HEK293 (cell line): Measurements from ENCODE around the gene RCL1.

ENCODE experiments used
- CTCF ChIA-PET: fragments of 350-600 bp; formaldehyde crosslinking; extraction: SDS; loops from one replicate; lab custom pipeline; 2021; ENCODE audit warnings: antibody characterized with exemption; lab: Yijun Ruan, JAX
- POLR2A ChIA-PET: fragments of 300-600 bp; formaldehyde crosslinking; extraction: SDS; loops from one replicate; lab custom pipeline; 2020; ENCODE audit warnings: antibody characterized with exemption, inconsistent platforms; lab: Yijun Ruan, JAX
- H3K27ac ChIP-seq: fragments of 200-500 bp; sonication (Bioruptor generic); 2 replicates; pipeline ENCODE4 v1.5.1; 2014; ENCODE audit warnings: low read depth, low read length, control low read depth, inconsistent platforms; ENCODE audit errors: extremely low read depth
- H3K36me3 ChIP-seq, 2 experiments: fragments of 200-500 bp in 1 of 2; sonication (Bioruptor generic) in 1 of 2; 1 replicate in 1 of 2; 2 replicates in 1 of 2; pipeline ENCODE4 v1.5.1; 2014 to 2017; ENCODE audit warnings: inconsistent platforms in 2 of 2, low read length in 2 of 2; ENCODE audit not compliant: control insufficient read depth in 2 of 2, insufficient read depth in 1 of 2
- H3K4me1 ChIP-seq: fragments of 200-500 bp; sonication (Bioruptor generic); 2 replicates; pipeline ENCODE4 v1.5.1; 2014; ENCODE audit warnings: mild to moderate bottlenecking, low read length, inconsistent platforms; ENCODE audit not compliant: control insufficient read depth, insufficient read depth
- H3K4me3 ChIP-seq: 2 replicates; pipeline ENCODE4 v1.5.1; 2011; ENCODE audit warnings: low read depth, mild to moderate bottlenecking, control low read depth, low read length, moderate library complexity
- H3K9me3 ChIP-seq: fragments of 200-500 bp; sonication (Bioruptor generic); 2 replicates; pipeline ENCODE4 v1.5.1; 2014; ENCODE audit warnings: low read depth, low read length, inconsistent platforms; ENCODE audit not compliant: control insufficient read depth, insufficient read depth
- KLF8 ChIP-seq: fragments of 450-650 bp; formaldehyde crosslinking; IDR thresholded peaks from 2 replicates; pipeline ENCODE4 v1.5.1; 2016; ENCODE audit warnings: missing biosample characterization, missing genetic modification characterization
- OSR2 ChIP-seq: fragments of 450-650 bp; formaldehyde crosslinking; IDR thresholded peaks from 2 replicates; pipeline ENCODE4 v1.5.1; 2016; ENCODE audit warnings: missing biosample characterization, missing genetic modification characterization
- SCRT2 ChIP-seq: fragments of 450-650 bp; formaldehyde crosslinking; IDR thresholded peaks from 2 replicates; pipeline ENCODE4 v1.5.1; 2016; ENCODE audit warnings: missing biosample characterization, missing genetic modification characterization
- WT1 ChIP-seq: fragments of 450-650 bp; formaldehyde crosslinking; IDR thresholded peaks from 2 replicates; pipeline ENCODE4 v1.5.1; 2016; ENCODE audit warnings: missing biosample characterization, missing genetic modification characterization
- YY1 ChIP-seq: fragments of 450-650 bp; formaldehyde crosslinking; IDR thresholded peaks from 2 replicates; pipeline ENCODE4 v1.5.1; 2018; ENCODE audit warnings: missing biosample characterization, missing genetic modification characterization
- ZBTB48 ChIP-seq: fragments of 450-650 bp; formaldehyde crosslinking; IDR thresholded peaks from 2 replicates; pipeline ENCODE4 v1.5.1; 2016; ENCODE audit warnings: missing biosample characterization, missing genetic modification characterization
- ZEB2 ChIP-seq: fragments of 450-650 bp; formaldehyde crosslinking; IDR thresholded peaks from 2 replicates; pipeline ENCODE4 v1.5.1; 2016; ENCODE audit warnings: missing biosample characterization, missing genetic modification characterization
- ZNF112 ChIP-seq: fragments of 450-650 bp; formaldehyde crosslinking; IDR thresholded peaks from 2 replicates; pipeline ENCODE4 v1.5.0; 2017; ENCODE audit warnings: missing biosample characterization, missing genetic modification characterization
- ZNF138 ChIP-seq: fragments of 450-650 bp; formaldehyde crosslinking; IDR thresholded peaks from 2 replicates; pipeline ENCODE4 v1.5.1; 2016; ENCODE audit warnings: missing biosample characterization, missing genetic modification characterization, borderline replicate concordance
- ZNF157 ChIP-seq: fragments of 450-650 bp; formaldehyde crosslinking; IDR thresholded peaks from 2 replicates; pipeline ENCODE4 v1.5.1; 2016; ENCODE audit warnings: missing biosample characterization, missing genetic modification characterization
- ZNF19 ChIP-seq: fragments of 450-650 bp; formaldehyde crosslinking; IDR thresholded peaks from 2 replicates; pipeline ENCODE4; 2016; ENCODE audit warnings: missing biosample characterization, missing genetic modification characterization, low read depth
- ZNF239 ChIP-seq: fragments of 450-650 bp; formaldehyde crosslinking; IDR thresholded peaks from 2 replicates; pipeline ENCODE4 v1.5.1; 2016; ENCODE audit warnings: missing biosample characterization, missing genetic modification characterization
- ZNF24 ChIP-seq: fragments of 450-650 bp; formaldehyde crosslinking; IDR thresholded peaks from 2 replicates; pipeline ENCODE4 v1.5.1; 2016; ENCODE audit warnings: missing biosample characterization, missing genetic modification characterization
- ZNF394 ChIP-seq: fragments of 450-650 bp; formaldehyde crosslinking; IDR thresholded peaks from 2 replicates; pipeline ENCODE4 v1.5.1; 2016; ENCODE audit warnings: missing biosample characterization, missing genetic modification characterization, mild to moderate bottlenecking, moderate library complexity, borderline replicate concordance
- ZNF404 ChIP-seq: fragments of 450-650 bp; formaldehyde crosslinking; IDR thresholded peaks from 2 replicates; pipeline ENCODE4 v1.5.1; 2017; ENCODE audit warnings: missing biosample characterization, missing genetic modification characterization
- ZNF426 ChIP-seq: fragments of 450-650 bp; formaldehyde crosslinking; IDR thresholded peaks from 2 replicates; pipeline ENCODE4 v1.5.1; 2017; ENCODE audit warnings: missing biosample characterization, missing genetic modification characterization, mild to moderate bottlenecking, inconsistent platforms, moderate library complexity
- ZNF433 ChIP-seq: fragments of 450-650 bp; formaldehyde crosslinking; IDR thresholded peaks from 2 replicates; pipeline ENCODE4 v1.5.1; 2016; ENCODE audit warnings: missing biosample characterization, missing genetic modification characterization, low read depth
- ZNF624 ChIP-seq: fragments of 450-650 bp; formaldehyde crosslinking; IDR thresholded peaks from 2 replicates; pipeline ENCODE4 v1.5.1; 2017; ENCODE audit warnings: missing biosample characterization, missing genetic modification characterization
- ZNF660 ChIP-seq: fragments of 450-650 bp; IDR thresholded peaks from 2 replicates; pipeline ENCODE4 v1.5.1; 2018; ENCODE audit warnings: missing biosample characterization, mild to moderate bottlenecking, missing genetic modification characterization
- ZNF701 ChIP-seq: fragments of 450-650 bp; formaldehyde crosslinking; IDR thresholded peaks from 2 replicates; pipeline ENCODE4 v1.5.1; 2016; ENCODE audit warnings: missing biosample characterization, missing genetic modification characterization
- TF ChIP-seq, protein P1 (sequence below): fragments of 450-650 bp; formaldehyde crosslinking; IDR thresholded peaks from 2 replicates; pipeline ENCODE4 v1.5.1; 2016; ENCODE audit warnings: missing biosample characterization, missing genetic modification characterization
- TF ChIP-seq, protein P2 (sequence below): fragments of 450-650 bp; formaldehyde crosslinking; IDR thresholded peaks from 2 replicates; pipeline ENCODE4 v1.5.1; 2016; ENCODE audit warnings: missing biosample characterization, missing genetic modification characterization
- TF ChIP-seq, protein P3 (sequence below): fragments of 450-650 bp; formaldehyde crosslinking; conservative IDR thresholded peaks from 2 replicates; pipeline ENCODE4 v1.5.1; 2016; ENCODE audit warnings: low read depth, missing biosample characterization, missing genetic modification characterization

RCL1 gene

DNA sequence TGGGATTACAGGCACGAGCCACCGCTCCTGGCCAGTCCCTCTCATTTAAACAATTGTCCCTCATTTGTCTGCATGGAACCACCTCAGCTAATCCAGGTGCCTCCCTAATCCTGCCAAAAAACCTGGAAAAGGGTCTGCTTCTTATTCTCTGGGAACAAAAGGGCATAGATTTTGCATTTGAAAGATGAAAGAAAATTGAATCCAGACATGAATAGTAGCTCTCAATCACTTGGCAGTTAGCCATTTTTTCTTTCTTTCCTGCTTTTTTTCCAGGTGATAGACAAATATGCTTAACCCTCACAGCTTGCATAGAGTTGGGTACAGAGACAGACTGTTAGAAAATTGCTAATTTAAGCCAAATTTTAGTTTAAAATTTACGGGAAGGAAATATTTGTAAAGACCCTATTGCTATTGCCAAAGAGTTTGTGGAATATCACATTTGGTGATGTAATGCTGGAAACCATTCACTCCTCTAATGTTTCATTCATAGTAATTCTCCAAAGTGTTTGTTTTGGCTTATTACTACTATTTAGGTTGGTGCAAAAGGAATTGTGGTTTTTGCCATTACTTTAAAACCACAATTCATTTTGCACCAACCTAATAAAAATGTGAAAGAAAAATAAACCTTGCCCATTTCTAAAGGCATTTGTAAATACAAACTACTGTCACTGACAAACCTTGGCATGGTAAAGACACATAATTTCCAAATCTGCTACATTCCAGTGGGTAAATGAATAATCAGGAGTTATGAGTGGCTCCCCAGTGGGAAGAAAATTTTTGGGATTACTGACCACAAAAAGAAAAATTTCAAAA, 111.8 kb downstream of the RCL1 start (continued):
- TF ChIP-seq ZBTB48, result no peak
- TF ChIP-seq, protein P1, sequence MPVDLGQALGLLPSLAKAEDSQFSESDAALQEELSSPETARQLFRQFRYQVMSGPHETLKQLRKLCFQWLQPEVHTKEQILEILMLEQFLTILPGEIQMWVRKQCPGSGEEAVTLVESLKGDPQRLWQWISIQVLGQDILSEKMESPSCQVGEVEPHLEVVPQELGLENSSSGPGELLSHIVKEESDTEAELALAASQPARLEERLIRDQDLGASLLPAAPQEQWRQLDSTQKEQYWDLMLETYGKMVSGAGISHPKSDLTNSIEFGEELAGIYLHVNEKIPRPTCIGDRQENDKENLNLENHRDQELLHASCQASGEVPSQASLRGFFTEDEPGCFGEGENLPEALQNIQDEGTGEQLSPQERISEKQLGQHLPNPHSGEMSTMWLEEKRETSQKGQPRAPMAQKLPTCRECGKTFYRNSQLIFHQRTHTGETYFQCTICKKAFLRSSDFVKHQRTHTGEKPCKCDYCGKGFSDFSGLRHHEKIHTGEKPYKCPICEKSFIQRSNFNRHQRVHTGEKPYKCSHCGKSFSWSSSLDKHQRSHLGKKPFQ (tag by site-specific recombination), result no peak
- TF ChIP-seq YY1 (tag by site-specific recombination), result no peak
- no peak for TF ChIP-seq ZNF660
- TF ChIP-seq ZNF239 (tag by site-specific recombination), result 0 out of 2 replicates have a peak, but pooled peaks have one; percentile 38
- TF ChIP-seq ZNF24 (tag by site-specific recombination), result no peak
- no peak for TF ChIP-seq ZNF138 (tag by site-specific recombination)
- TF ChIP-seq, protein P2, sequence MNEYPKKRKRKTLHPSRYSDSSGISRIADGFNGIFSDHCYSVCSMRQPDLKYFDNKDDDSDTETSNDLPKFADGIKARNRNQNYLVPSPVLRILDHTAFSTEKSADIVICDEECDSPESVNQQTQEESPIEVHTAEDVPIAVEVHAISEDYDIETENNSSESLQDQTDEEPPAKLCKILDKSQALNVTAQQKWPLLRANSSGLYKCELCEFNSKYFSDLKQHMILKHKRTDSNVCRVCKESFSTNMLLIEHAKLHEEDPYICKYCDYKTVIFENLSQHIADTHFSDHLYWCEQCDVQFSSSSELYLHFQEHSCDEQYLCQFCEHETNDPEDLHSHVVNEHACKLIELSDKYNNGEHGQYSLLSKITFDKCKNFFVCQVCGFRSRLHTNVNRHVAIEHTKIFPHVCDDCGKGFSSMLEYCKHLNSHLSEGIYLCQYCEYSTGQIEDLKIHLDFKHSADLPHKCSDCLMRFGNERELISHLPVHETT (tag by site-specific recombination), result no peak
- no peak for TF ChIP-seq ZNF426
- no peak for TF ChIP-seq ZNF701 (tag by site-specific recombination)
- no peak for TF ChIP-seq ZNF157 (tag by site-specific recombination)
- no peak for TF ChIP-seq ZNF404 (tag by site-specific recombination)
- TF ChIP-seq OSR2 (tag by site-specific recombination), result peak; percentile 90
- TF ChIP-seq ZNF394 (tag by site-specific recombination), result no peak
- no peak for TF ChIP-seq SCRT2
- TF ChIP-seq ZNF433 (tag by site-specific recombination), result no peak
- no peak for TF ChIP-seq ZNF112 (tag by site-specific recombination)
- TF ChIP-seq, protein P3, sequence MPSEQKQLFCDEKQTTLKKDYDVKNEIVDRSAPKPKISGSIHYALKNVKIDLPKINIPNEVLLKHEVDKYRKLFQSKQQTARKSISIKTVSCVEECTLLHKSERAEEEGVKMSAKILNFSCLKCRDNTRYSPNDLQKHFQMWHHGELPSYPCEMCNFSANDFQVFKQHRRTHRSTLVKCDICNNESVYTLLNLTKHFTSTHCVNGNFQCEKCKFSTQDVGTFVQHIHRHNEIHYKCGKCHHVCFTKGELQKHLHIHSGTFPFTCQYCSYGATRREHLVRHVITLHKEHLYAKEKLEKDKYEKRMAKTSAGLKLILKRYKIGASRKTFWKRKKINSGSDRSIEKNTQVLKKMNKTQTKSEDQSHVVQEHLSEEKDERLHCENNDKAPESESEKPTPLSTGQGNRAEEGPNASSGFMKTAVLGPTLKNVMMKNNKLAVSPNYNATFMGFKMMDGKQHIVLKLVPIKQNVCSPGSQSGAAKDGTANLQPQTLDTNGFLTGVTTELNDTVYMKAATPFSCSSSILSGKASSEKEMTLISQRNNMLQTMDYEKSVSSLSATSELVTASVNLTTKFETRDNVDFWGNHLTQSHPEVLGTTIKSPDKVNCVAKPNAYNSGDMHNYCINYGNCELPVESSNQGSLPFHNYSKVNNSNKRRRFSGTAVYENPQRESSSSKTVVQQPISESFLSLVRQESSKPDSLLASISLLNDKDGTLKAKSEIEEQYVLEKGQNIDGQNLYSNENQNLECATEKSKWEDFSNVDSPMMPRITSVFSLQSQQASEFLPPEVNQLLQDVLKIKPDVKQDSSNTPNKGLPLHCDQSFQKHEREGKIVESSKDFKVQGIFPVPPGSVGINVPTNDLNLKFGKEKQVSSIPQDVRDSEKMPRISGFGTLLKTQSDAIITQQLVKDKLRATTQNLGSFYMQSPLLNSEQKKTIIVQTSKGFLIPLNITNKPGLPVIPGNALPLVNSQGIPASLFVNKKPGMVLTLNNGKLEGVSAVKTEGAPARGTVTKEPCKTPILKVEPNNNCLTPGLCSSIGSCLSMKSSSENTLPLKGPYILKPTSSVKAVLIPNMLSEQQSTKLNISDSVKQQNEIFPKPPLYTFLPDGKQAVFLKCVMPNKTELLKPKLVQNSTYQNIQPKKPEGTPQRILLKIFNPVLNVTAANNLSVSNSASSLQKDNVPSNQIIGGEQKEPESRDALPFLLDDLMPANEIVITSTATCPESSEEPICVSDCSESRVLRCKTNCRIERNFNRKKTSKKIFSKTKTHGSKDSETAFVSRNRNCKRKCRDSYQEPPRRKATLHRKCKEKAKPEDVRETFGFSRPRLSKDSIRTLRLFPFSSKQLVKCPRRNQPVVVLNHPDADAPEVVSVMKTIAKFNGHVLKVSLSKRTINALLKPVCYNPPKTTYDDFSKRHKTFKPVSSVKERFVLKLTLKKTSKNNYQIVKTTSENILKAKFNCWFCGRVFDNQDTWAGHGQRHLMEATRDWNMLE (tag by site-specific recombination), result no peak
- no peak for TF ChIP-seq KLF8
- TF ChIP-seq ZNF624 (tag by site-specific recombination), result no peak

DNA sequence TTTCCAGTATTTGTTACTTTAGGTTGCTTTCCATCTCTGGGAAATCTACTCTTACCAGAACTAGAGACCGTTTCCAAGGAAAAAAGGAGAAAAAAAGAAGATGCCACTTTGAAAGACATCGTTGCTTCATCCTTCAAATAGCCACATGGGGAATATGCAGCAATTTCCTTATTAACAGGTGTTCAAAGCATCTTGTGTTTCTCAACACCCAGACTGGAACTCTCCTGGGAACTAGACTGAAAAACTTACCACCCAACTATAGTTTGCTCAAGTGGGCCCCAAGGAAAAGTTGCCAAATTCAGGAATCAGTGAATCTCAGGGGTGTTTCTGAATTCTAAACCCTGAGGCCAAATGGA, 112.4 kb downstream of the RCL1 start:
- ChIA-PET CTCF (interaction anchor here (0.6 kb wide), 1 partner anchor 767 kb away, joined by 3 read pairs; no protein-coding TSS in a partner anchor), POLR2A (no interaction called here)
- Histone ChIP-seq H3K4me1 (peaks cover 4% of the 10 kb centered on the region; the same call in 1 of the 2 replicates), H3K9me3 (no peaks in the 10 kb centered on the region), H3K36me3 (no peaks in the 10 kb centered on the region), H3K27ac (no peak overlapping the region), H3K4me3 (no peak overlapping the region)
- TF ChIP-seq ZNF19 (no peak), WT1 (no peak), ZEB2 (no peak), SCRT2 (peak; percentile 55; the same call in 1 of the 2 replicates)
